ENCODE data around the gene ACAD11.

ACAD11 gene

DNA sequence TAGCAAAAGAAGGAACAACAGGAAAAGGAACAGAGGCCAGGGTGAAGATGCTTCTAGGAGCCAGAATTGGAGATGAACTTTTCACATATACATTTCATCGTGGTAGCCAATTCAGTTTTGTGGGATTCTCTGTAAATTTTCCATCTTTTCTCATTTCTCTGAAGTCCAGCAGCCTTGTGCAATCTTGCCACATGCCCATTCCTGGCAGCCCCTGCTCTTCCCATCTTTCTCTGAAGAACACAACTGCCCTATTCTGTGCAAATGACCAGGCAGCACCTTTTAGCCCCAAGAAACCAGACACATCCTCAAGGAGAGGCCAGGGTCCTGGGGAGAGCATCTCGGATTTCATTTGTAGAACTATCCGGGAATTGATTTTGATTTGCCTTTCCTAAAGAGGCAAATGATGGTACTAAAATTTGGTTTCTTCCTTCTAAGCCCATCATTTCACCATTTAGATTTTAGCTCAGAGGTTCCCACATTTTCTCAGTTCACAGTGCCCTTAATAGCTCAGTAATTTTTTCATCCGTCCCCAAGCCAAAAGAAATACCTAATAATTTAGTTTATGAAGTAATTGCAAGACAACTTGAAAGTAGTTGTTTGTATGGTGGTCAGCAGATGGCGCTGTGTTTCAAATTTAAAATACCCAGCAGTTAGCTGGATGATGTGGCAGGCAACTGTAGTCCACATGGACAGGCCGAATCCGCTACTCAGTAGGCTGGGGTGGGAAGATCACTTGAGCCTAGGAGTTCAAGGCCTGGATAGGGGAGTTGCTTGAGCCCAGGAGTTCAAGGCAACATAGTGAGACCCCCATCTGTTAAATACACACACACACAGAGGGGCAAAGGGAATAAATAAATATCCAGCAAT is 123.8 kb downstream of the ACAD11 start:
- H3K4me3 Mint-ChIP-seq, result no peak overlapping the region
- peak; percentile 77 for ATAC-seq
- H3K27ac Mint-ChIP-seq, result no peak overlapping the region
- H3K9me3 Mint-ChIP-seq, result no peaks in the 10 kb centered on the region
- peak; percentile 47 to 57 for DNase-seq
- peaks cover 21% of the 10 kb centered on the region for H3K4me1 Mint-ChIP-seq
- H3K27me3 Mint-ChIP-seq, result no peaks in the 10 kb centered on the region

GRCh38 chr3:132530624-132531023 is 129.0 kb downstream of the ACAD11 start:
- DNase-seq (no peak), ATAC-seq (no peak)
- H3K9me3 Mint-ChIP-seq, result no peaks in the 10 kb centered on the region
- no peak overlapping the region for H3K4me3 Mint-ChIP-seq
- H3K27me3 Mint-ChIP-seq, result no peaks in the 10 kb centered on the region
- no peaks in the 10 kb centered on the region for H3K4me1 Mint-ChIP-seq
- H3K27ac Mint-ChIP-seq, result no peak overlapping the region

DNA sequence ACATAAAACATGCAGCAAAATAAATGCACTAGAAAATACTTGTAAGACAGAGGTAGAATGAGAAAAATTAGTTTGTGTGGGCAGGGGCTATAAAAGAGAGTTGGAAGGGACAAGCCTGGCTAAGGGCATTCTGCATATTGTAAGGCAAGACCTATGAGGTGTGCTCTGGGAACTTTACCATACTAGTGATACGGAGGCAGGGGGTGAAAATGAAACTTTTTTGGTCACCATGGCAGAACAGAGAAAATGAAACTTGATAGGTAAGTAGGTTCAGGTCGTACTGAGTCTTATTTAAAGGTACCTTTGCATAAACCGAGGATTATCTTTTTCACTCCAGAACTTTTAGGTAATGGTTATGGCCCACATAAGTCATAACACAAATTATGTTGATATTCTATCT is 137.3 kb downstream of the ACAD11 start:
- Mint-ChIP-seq H3K4me3 (no peak overlapping the region), H3K27me3 (no peaks in the 10 kb centered on the region), H3K4me1 (peaks cover 18% of the 10 kb centered on the region), H3K9me3 (no peaks in the 10 kb centered on the region), H3K27ac (no peak overlapping the region)
- no peak for DNase-seq
- ATAC-seq, result peak; percentile 88

- Mint-ChIP-seq H3K27me3 (no peaks in the 10 kb centered on the region), H3K27ac (no peak overlapping the region)
- ATAC-seq, result no peak
Measured at GRCh38 chr3:132521901-132522300, 137.7 kb downstream of the ACAD11 start.

GRCh38 chr3:132519914-132520313 is 139.7 kb downstream of the ACAD11 start:
- peaks cover 18% of the 10 kb centered on the region for H3K4me1 Mint-ChIP-seq
- no peak overlapping the region for H3K4me3 Mint-ChIP-seq
- H3K27me3 Mint-ChIP-seq, result no peaks in the 10 kb centered on the region
- no peaks in the 10 kb centered on the region for H3K9me3 Mint-ChIP-seq
- ATAC-seq, result no peak
- DNase-seq, result no peak
- peak overlapping the region in 1 of 2 donors; percentile 71 for H3K27ac Mint-ChIP-seq

More at GRCh38 chr3:132521901-132522300, 137.7 kb downstream of the ACAD11 start:
- H3K4me3 Mint-ChIP-seq, result no peak overlapping the region
- H3K4me1 Mint-ChIP-seq, result peaks cover 18% of the 10 kb centered on the region
- DNase-seq, result no peak
- H3K9me3 Mint-ChIP-seq, result no peaks in the 10 kb centered on the region

GRCh38 chr3:132517311-132517710 is 142.3 kb downstream of the ACAD11 start:
- peaks cover 15% of the 10 kb centered on the region for H3K4me1 Mint-ChIP-seq
- no peak overlapping the region for H3K27ac Mint-ChIP-seq
- H3K27me3 Mint-ChIP-seq, result no peaks in the 10 kb centered on the region
- DNase-seq (no peak), ATAC-seq (peak; percentile 77)
- H3K9me3 Mint-ChIP-seq, result no peaks in the 10 kb centered on the region
- no peak overlapping the region for H3K4me3 Mint-ChIP-seq

- DNase-seq (no peak), ATAC-seq (no peak)
- no peaks in the 10 kb centered on the region for H3K9me3 Mint-ChIP-seq
- H3K4me1 Mint-ChIP-seq, result no peaks in the 10 kb centered on the region
- no peak overlapping the region for H3K4me3 Mint-ChIP-seq
- H3K27ac Mint-ChIP-seq, result no peak overlapping the region
- no peaks in the 10 kb centered on the region for H3K27me3 Mint-ChIP-seq
Measured at GRCh38 chr3:132513057-132513456, 146.6 kb downstream of the ACAD11 start.

DNA sequence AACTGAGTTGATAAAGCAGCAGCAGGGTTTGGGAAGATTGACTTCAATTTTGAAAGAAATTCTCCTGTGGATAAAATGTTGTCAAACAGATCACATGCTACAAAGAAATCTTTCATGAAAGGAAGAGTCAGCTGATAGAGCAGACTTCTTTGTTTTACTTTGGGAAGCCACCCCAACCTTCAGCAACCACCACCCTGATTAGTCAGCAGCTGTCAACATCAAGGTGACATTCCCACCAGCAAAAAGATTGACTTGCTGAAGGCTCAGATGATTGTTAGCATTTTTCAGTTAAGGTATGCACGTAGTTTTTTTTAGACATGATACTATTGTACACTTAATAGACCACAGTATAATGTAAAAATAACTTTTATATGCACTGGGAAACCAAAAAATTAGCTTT is 150.1 kb downstream of the ACAD11 start:
- Mint-ChIP-seq H3K4me3 (no peak overlapping the region), H3K27ac (no peak overlapping the region), H3K27me3 (no peaks in the 10 kb centered on the region), H3K4me1 (no peaks in the 10 kb centered on the region), H3K9me3 (no peaks in the 10 kb centered on the region)
- ATAC-seq, result no peak
- DNase-seq, result no peak

DNA sequence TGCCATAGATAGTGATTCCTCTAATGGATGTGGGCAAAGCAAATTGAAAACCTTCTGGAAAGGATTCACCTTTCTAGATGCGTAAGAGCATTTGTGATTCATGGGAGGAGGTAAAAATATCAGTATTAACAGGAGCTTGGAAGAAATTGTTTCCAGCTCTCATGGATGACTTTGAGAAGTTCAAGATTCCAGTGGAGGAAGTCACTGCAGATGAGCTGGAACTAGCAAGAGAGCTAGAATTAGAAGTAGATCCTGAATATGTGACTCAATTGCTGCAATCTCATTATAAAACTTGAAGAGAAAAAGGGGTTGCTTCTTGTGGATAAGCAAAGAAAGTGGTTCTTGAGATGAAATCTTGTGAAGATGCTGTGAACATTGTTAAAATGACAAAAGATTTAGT is 150.5 kb downstream of the ACAD11 start:
- Mint-ChIP-seq H3K27me3 (no peaks in the 10 kb centered on the region), H3K9me3 (no peaks in the 10 kb centered on the region), H3K4me1 (no peaks in the 10 kb centered on the region), H3K4me3 (no peak overlapping the region), H3K27ac (no peak overlapping the region)
- ATAC-seq (no peak), DNase-seq (no peak)
